Heart left ventricle (tissue), 16 donors: ENCODE results near the gene C11orf16. TPM values are rescaled to one million over a fixed set of nuclear protein-coding genes. Genes with fewer than 3 reads are reported as not detected.
"Not testable (repeated sequence)": the region's sequence is repeated elsewhere in the genome, so short reads cannot be mapped to it uniquely, and the experiment has no call there.

Source experiments
- ATAC-seq, 4 donors: fragments of 200-7000 bp; cut with Tn5 transposase; one replicate each; pipeline ENCODE4 v1.9.1; 2020 to 2022; ENCODE audit warnings: moderate library complexity in 4 of 4, mild to moderate bottlenecking in 3 of 4, moderate number of reproducible peaks in 1 of 4
- DNase-seq, 5 donors: peaks; one replicate each; pipeline ENCODE4 v3.0.0-alpha.2; 2020
- H3K27ac ChIP-seq, 12 donors: fragments of 200-600 bp; sonication (generic) in 4 of 12; one replicate each; pipeline versions ENCODE4 v1.5.0 to v1.8.0; 2016 to 2022; ENCODE audit warnings: mild to moderate bottlenecking in 2 of 12
- H3K27me3 ChIP-seq, 9 donors: fragments of 200-600 bp; sonication (generic) in 2 of 9; one replicate each; pipeline versions ENCODE4 v1.5.1 to v1.8.0; 2016 to 2022; ENCODE audit warnings: mild to moderate bottlenecking in 3 of 9
- H3K36me3 ChIP-seq, 9 donors: fragments of 200-600 bp; sonication (generic) in 2 of 9; one replicate each; pipeline versions ENCODE4 v1.5.0 to v1.8.0; 2018 to 2022; ENCODE audit warnings: mild to moderate bottlenecking in 2 of 9
- H3K4me1 ChIP-seq, 12 donors: fragments of 200-600 bp; sonication (generic) in 4 of 12; one replicate each; pipeline versions ENCODE4 v1.5.0 to v1.8.0; 2016 to 2022; ENCODE audit warnings: mild to moderate bottlenecking in 3 of 12
- H3K4me3 ChIP-seq, 12 donors: fragments of 200-600 bp; sonication (generic) in 4 of 12; one replicate each; pipeline versions ENCODE4 v1.5.0 to v1.8.0; 2017 to 2022; ENCODE audit warnings: mild to moderate bottlenecking in 9 of 12, moderate library complexity in 4 of 12
- H3K9me3 ChIP-seq, 12 donors: fragments of 200-600 bp; sonication (generic) in 4 of 12; one replicate each; pipeline versions ENCODE4 v1.5.0 to v1.8.0; 2016 to 2022; ENCODE audit warnings: mild to moderate bottlenecking in 1 of 12
- POLR2A ChIP-seq, 2 donors: fragments of 450-650 bp; IDR thresholded peaks; one replicate each; pipeline ENCODE4 v1.6.1; 2017; ENCODE audit warnings: antibody characterized with exemption in 2 of 2, mild to moderate bottlenecking in 2 of 2, moderate library complexity in 2 of 2
- WGBS, 4 donors: extraction: QIAGEN DNeasy Blood & Tissue Kit in 2 of 4; methylation state at CpG; one replicate each; pipeline versions ENCODE4 v1.1.5 to v1.1.7; 2013 to 2018; 5-methylcytosine and 5-hydroxymethylcytosine counted together
- intact Hi-C, 10 donors: fragments of 100-400 bp; cut with DNase I; formaldehyde crosslinking; loops; one replicate each; pipeline versions ENCODE4 v1.11.1 to v1.14.2; 2022
- long read RNA-seq, 3 donors: library from polyadenylated mRNA; unstranded; transcript quantifications; one replicate each; pipeline ENCODE4 v2.0.0, GENCODE V29; 2020 to 2021
- polyA plus RNA-seq, 2 donors: library from polyadenylated mRNA; stranded (reverse); fragments of 200-250 nt; gene quantifications; one replicate each; pipeline ENCODE4 v1.2.3, GENCODE V29; 2013
- total RNA-seq, 9 donors: library from RNA; depleted of rRNA in 2 of 9; stranded (reverse); fragments of >200 nt in 2 of 9; fragmentation: NEBNext Ultra II Directional in 3 of 9; extraction: Animal tissue kit (Norgen Biotek cat#: 25700) in 3 of 9; gene quantifications; one replicate each; pipeline versions ENCODE4 v1.1.0 to v1.2.4, GENCODE V29; 2016 to 2023
- TF ChIP-seq, protein P1 (sequence below), 12 donors: fragments of 200-600 bp; sonication (generic) in 4 of 12; IDR thresholded peaks; one replicate each; pipeline versions ENCODE4 v1.5.0 to v1.8.0; 2018 to 2022; ENCODE audit warnings: antibody characterized with exemption in 12 of 12, mild to moderate bottlenecking in 5 of 12
- donor health status: ischemic (EF 13 %, LVEDD 7.1; RV severe dilation, severe dysfunction).
- donor health status: healthy with polysubstance abuse.
- donor health status: DM: no; HTN: yes; CAD: no.
- donor health status: DM: no; HTN: no; CAD: no.
- donor health status: ischemic (EF 25% LVEDD 6.9; RV normal size, moderate dysfunction).
- donor health status: ischemic (EF 25% LVEDD 5.7; RV mildly dilated, moderate dysfunction).
- donor health status: healthy.
- donor health status: DM: yes; HTN: yes; CAD: no.
- donor health status: ischemic (EF 35%, LVEDD 5.7; RV mildly dilated, moderate dysfunction).
- donor health status: nonischemic (EF 11% LVEDD 7.7; RV severe dilation, severe dysfunction).
- donor health status: DM: yes; HTN: yes; CAD: no.
- donor health status: PGD.
- donor health status: ischemic (EF 29% LVEDD 5.4; RV normal size, mild dysfunction).
- donor health status: nonischemic (EF 23%, LVEDD 6.1; RV moderate dilation, normal function).

The C11orf16 gene, protein sequence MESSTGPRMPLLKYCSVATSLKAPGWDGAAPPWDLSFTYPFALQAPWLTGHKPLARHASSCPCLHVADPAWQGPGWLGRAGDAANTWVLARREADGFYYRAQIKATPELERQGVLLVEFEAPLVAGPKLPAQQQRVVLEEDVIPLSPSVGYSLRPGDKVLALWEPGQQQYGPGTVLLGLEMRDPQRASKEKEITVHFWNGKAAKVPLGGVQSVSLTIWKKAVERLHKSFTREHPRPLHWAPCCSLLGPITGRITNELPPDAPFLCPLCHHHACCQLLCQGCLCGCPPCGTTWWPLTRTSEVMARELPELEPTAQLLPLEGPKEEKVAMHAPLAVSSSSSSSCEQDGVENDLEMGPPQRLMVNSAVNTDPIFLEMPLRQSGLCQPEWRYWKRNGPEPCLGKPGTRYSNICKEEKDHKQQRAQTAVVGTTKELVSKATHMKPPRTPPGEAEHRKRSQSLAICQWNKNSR
- not detected for total RNA-seq
- polyA plus RNA-seq: not detected
- long read RNA-seq, donor 1: 0 reads
- long read RNA-seq, donor 2: 0 reads
- long read RNA-seq, donor 3: 0 reads

- Histone ChIP-seq H3K27ac (no peak within 1 kb of the TSS), H3K27me3 (no peaks in the 10 kb centered on the region), H3K9me3 (no peaks in the 10 kb centered on the region), H3K36me3 (no peaks in the 10 kb centered on the region), H3K4me3 (no peak within 1 kb of the TSS), H3K4me1 (no peaks in the 10 kb centered on the region)
- intact Hi-C loops: no loop called here
- DNase-seq: no peak
- TF ChIP-seq, protein P1, sequence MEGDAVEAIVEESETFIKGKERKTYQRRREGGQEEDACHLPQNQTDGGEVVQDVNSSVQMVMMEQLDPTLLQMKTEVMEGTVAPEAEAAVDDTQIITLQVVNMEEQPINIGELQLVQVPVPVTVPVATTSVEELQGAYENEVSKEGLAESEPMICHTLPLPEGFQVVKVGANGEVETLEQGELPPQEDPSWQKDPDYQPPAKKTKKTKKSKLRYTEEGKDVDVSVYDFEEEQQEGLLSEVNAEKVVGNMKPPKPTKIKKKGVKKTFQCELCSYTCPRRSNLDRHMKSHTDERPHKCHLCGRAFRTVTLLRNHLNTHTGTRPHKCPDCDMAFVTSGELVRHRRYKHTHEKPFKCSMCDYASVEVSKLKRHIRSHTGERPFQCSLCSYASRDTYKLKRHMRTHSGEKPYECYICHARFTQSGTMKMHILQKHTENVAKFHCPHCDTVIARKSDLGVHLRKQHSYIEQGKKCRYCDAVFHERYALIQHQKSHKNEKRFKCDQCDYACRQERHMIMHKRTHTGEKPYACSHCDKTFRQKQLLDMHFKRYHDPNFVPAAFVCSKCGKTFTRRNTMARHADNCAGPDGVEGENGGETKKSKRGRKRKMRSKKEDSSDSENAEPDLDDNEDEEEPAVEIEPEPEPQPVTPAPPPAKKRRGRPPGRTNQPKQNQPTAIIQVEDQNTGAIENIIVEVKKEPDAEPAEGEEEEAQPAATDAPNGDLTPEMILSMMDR (IDR thresholded peaks at IDR 0.05): no peak
- TF ChIP-seq POLR2A (IDR thresholded peaks at IDR 0.05): no peak
- WGBS, 4 donors: 79 to 80% (median 79%) methylated on average over 9 to 12 of the region's 12 CpGs
- no peak for ATAC-seq
Observed at GRCh38 chr11:8932564-8933180, at the start of gene C11orf16. Gene C11orf16 (minus strand): TSS chr11:8932947. CDS start chr11:8932308, 639 bp downstream.

DNA sequence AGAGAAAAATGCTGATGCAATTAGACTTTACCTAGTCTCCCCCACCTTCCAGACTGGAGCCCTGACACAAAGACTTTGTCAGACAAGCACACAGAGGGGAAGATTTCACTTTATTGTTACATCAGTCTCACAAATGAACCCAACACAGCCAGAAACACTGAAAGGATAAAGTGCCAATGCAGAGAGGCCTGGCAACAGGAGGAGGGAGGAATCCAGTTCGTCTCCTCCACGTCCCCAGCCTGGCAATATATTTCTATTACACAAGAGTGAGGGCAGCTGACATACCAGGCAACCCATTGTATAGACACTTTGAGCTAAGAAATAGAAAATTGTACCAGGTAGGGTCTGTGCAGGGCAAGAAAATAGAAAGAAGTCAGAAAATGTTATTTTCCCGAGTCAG lies 47.7 kb upstream of the C11orf16 start:
- no peak for TF ChIP-seq POLR2A (IDR thresholded peaks at IDR 0.05)
- TF ChIP-seq, protein P1 (IDR thresholded peaks at IDR 0.05): no peak
- intact Hi-C loops: no loop called here
- Histone ChIP-seq H3K27me3 (no peaks in the 10 kb centered on the region), H3K4me1 (no peaks in the 10 kb centered on the region), H3K27ac (no peak overlapping the region), H3K4me3 (no peak overlapping the region), H3K9me3 (no peaks in the 10 kb centered on the region), H3K36me3 (no peaks in the 10 kb centered on the region)
- DNase-seq (no peak), ATAC-seq (no peak)
- WGBS, 4 donors: 81 to 86% (median 85%) methylated on average over 3 of the region's 3 CpGs

DNA sequence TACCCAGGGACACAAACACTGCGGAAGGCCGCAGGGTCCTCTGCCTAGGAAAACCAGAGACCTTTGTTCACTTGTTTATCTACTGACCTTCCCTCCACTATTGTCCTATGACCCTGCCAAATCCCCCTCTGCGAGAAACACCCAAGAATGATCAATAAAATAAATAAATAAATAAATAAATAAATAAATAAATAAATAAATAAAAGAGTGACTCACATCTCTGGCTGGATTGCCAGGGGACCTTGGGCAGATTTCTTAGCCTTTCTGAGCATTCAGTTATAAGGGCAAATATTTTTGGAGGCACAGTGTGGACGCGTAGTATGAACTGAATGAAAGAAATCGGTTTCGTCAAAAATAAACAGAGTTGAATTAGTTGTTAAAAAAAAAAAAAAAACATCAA lies 46.6 kb upstream of the C11orf16 start:
- ATAC-seq, H3K9me3 ChIP-seq, DNase-seq, H3K36me3 ChIP-seq, H3K4me1 ChIP-seq, H3K4me3 ChIP-seq, H3K27me3 ChIP-seq, H3K27ac ChIP-seq, intact Hi-C loops: not testable (repeated sequence)
- WGBS, 4 donors: 92 to 99% (median 96%) methylated on average over 4 to 5 of the region's 7 CpGs

DNA sequence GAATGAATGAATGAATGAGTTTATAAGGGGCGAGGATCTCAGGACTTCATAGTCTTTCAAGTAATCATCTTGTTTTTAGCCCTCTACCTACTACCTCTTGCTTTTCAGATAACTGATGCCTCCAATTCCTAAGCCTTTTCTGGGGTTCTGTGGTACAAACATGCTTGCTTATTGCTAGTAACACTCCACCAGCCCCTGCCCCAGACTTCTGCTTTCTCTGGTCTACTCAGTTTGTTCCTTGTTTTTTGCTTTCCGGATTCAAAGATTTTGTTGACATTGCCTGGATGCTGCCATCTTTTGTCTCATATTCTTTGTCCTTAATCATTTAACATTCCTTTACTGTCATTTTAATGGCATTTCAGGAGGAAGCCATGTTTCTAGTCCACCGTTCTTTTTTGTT lies 40.4 kb upstream of the C11orf16 start:
- H3K36me3 ChIP-seq: peaks cover 0 to 6% (median 0%) of the 10 kb centered on the region in 9 donors
- H3K4me1 ChIP-seq: no peaks in the 10 kb centered on the region
- H3K9me3 ChIP-seq: no peaks in the 10 kb centered on the region
- no peak for ATAC-seq
- 74 to 81% (median 78%) methylated on average over 3 of the region's 3 CpGs for WGBS, 4 donors
- DNase-seq: no peak
- intact Hi-C loops: no loop called here
- H3K4me3 ChIP-seq: no peak overlapping the region
- TF ChIP-seq POLR2A (IDR thresholded peaks at IDR 0.05): no peak
- TF ChIP-seq, protein P1 (IDR thresholded peaks at IDR 0.05): no peak
- H3K27me3 ChIP-seq: no peaks in the 10 kb centered on the region
- H3K27ac ChIP-seq: no peak overlapping the region
